HepG2 (cell line): ENCODE measurements around the gene AMER3. TPM values are rescaled to one million over a fixed set of nuclear protein-coding genes. Genes with fewer than 3 reads are reported as not detected.

Experiments used
- ATAC-seq: fragments of 200-7000 bp; cut with Tn5 transposase; 3 replicates; pipeline ENCODE4 v1.9.1; 2020; ENCODE audit warnings: mild to moderate bottlenecking, moderate library complexity
- BruUV-seq: library from RNA; stranded (reverse); fragments of 400-500 nt; replicated peaks from 2 replicates; lab custom pipeline; 2021; lab: Mats Ljungman, UMichigan
- CTCF ChIA-PET: fragments of 300-600 bp; formaldehyde crosslinking; extraction: SDS; loops from one replicate; lab custom pipeline; 2021; ENCODE audit warnings: low total read pairs, inconsistent platforms, low intra/inter-chr PET ratio; lab: Yijun Ruan, JAX
- POLR2A ChIA-PET: fragments of 350-600 bp; sonication (Branson Sonifier 250); formaldehyde crosslinking; loops from one replicate; lab custom pipeline; 2020; ENCODE audit warnings: antibody characterized with exemption, inconsistent platforms; lab: Yijun Ruan, JAX
- DNase-seq: peaks from one replicate; pipeline ENCODE4 v3.0.0-alpha.2; 2015; ENCODE audit warnings: low spot score
- FAIRE-seq: peaks from 3 replicates; lab custom pipeline; 2011; peaks lifted over from hg19 to GRCh38; lab: Jason Lieb, UNC
- H2AFZ ChIP-seq: one replicate; pipeline ENCODE4 v1.6.1; 2011; ENCODE audit warnings: low read length, inconsistent platforms
- H3K27ac ChIP-seq: fragments of 300-600 bp; 3 replicates; pipeline ENCODE4 v1.8.0; 2011; ENCODE audit warnings: mixed run types, mild to moderate bottlenecking, mixed read lengths, low read length, inconsistent platforms; ENCODE audit not compliant: insufficient read depth; ENCODE audit errors: extremely low read length
- H3K27me3 ChIP-seq, 2 experiments: fragments of 200-600 bp in 1 of 2; 2 replicates in 1 of 2; 3 replicates in 1 of 2; pipeline versions ENCODE4 v1.6.0 to v1.8.0; 2011; ENCODE audit warnings: low read length in 2 of 2, mild to moderate bottlenecking in 2 of 2, moderate library complexity in 2 of 2, inconsistent platforms in 1 of 2; ENCODE audit not compliant: insufficient read depth in 2 of 2, control insufficient read depth in 1 of 2
- H3K36me3 ChIP-seq, 2 experiments: fragments of 200-600 bp in 1 of 2; replicated peaks in 1 of 2; 2 replicates in 1 of 2; 3 replicates in 1 of 2; pipeline versions ENCODE4 v1.5.1 to v1.8.0; 2011; ENCODE audit warnings: low read length in 2 of 2, inconsistent platforms in 1 of 2; ENCODE audit not compliant: insufficient read depth in 2 of 2, control insufficient read depth in 1 of 2
- H3K4me1 ChIP-seq: 2 replicates; pipeline ENCODE4 v1.5.1; 2012; ENCODE audit warnings: low read length, inconsistent platforms; ENCODE audit not compliant: insufficient read depth
- H3K4me2 ChIP-seq: 2 replicates; pipeline ENCODE4 v1.6.0; 2011; ENCODE audit warnings: low read depth, low read length, inconsistent platforms
- H3K4me3 ChIP-seq, 3 experiments: fragments of 200-600 bp in 1 of 3; sonication (generic), shearing (Covaris generic) in 1 of 3; replicated peaks in 1 of 3; 2 replicates each; pipeline ENCODE4 v1.5.1; 2011 to 2016; ENCODE audit warnings: low read length in 3 of 3, inconsistent platforms in 2 of 3, low read depth in 2 of 3, mild to moderate bottlenecking in 2 of 3, control low read depth in 1 of 3, mixed read lengths in 1 of 3; ENCODE audit not compliant: insufficient read depth in 1 of 3
- H3K79me2 ChIP-seq: one replicate; pipeline ENCODE4 v1.6.1; 2011; ENCODE audit warnings: low read length, inconsistent platforms; ENCODE audit not compliant: insufficient read depth
- H3K9ac ChIP-seq: 2 replicates; pipeline ENCODE4 v1.6.0; 2011; ENCODE audit warnings: mild to moderate bottlenecking, low read depth, low read length, inconsistent platforms; ENCODE audit not compliant: insufficient read depth
- H3K9me3 ChIP-seq: 2 replicates; pipeline ENCODE4 v1.5.1; 2012; ENCODE audit warnings: mild to moderate bottlenecking, low read length
- H4K20me1 ChIP-seq: 2 replicates; pipeline ENCODE4 v1.6.0; 2011; ENCODE audit warnings: inconsistent platforms, mild to moderate bottlenecking, low read length, moderate library complexity; ENCODE audit not compliant: insufficient read depth
- CTCF ChIP-seq: sonication (generic); formaldehyde crosslinking; IDR thresholded peaks from 2 replicates; pipeline ENCODE4 v1.5.0; 2020; ENCODE audit warnings: mild to moderate bottlenecking, missing genetic modification reagents, moderate library complexity
- FOXP1 ChIP-seq, 2 experiments: fragments of 450-650 bp in 1 of 2; IDR thresholded peaks; 2 replicates each; pipeline ENCODE4 v1.6.1; 2017 to 2018; ENCODE audit warnings: antibody characterized with exemption in 1 of 2
- GTF3A ChIP-seq: sonication (generic); formaldehyde crosslinking; conservative IDR thresholded peaks from 2 replicates; pipeline ENCODE4 v1.4.0; 2020; ENCODE audit warnings: mild to moderate bottlenecking, missing genetic modification reagents
- HNF4A ChIP-seq: sonication (generic); formaldehyde crosslinking; IDR thresholded peaks from 2 replicates; pipeline ENCODE4 v1.4.0; 2020; ENCODE audit warnings: missing genetic modification reagents
- PCBP1 ChIP-seq: fragments of 200-400 bp; formaldehyde crosslinking; IDR thresholded peaks from 2 replicates; pipeline ENCODE4 v1.6.1; 2017; ENCODE audit warnings: mild to moderate bottlenecking, low read depth, low read length, borderline replicate concordance
- ZC3H4 ChIP-seq: sonication (generic); formaldehyde crosslinking; IDR thresholded peaks from 2 replicates; pipeline ENCODE4 v1.4.0; 2020; ENCODE audit warnings: missing genetic modification reagents, borderline replicate concordance
- ZNF207 ChIP-seq: fragments of 450-650 bp; IDR thresholded peaks from 2 replicates; pipeline ENCODE4 v1.6.1; 2016; ENCODE audit warnings: antibody characterized with exemption, borderline replicate concordance
- ZNF569 ChIP-seq: sonication (generic); formaldehyde crosslinking; IDR thresholded peaks from 2 replicates; pipeline ENCODE4 v1.5.0; 2020; ENCODE audit warnings: mild to moderate bottlenecking, missing genetic modification reagents, moderate library complexity, borderline replicate concordance
- WGBS: methylation state at CpG from one replicate; pipeline ENCODE4 v1.1.6; 2017; ENCODE audit warnings: low lambda C conversion rate; 5-methylcytosine and 5-hydroxymethylcytosine counted together
- in situ Hi-C: cut with HindIII; loops from 2 replicates; pipeline ENCODE4 v1.10.0; 2017; ENCODE audit warnings: low pct_unique_long_range_greater_than_20kb; ENCODE audit not compliant: extremely low pct_ligation_motif_present
- intact Hi-C: fragments of 100-400 bp; cut with micrococcal nuclease; formaldehyde crosslinking; loops from one replicate; pipeline ENCODE4 v1.10.0; 2022; ENCODE audit not compliant: unreplicated experiment
- polyA plus RNA-seq, 8 experiments: library from polyadenylated mRNA; depleted of rRNA in 3 of 8; stranded (reverse) in 7 of 8; unstranded in 1 of 8; fragments of >200 nt; fragmentation: Illumina TruSeq in 4 of 8; extraction: Trizol in 4 of 8; gene quantifications; 2 replicates each; pipeline versions ENCODE4 v1.2.1 to v1.2.3, GENCODE V29; 2011 to 2016; ENCODE audit warnings: low read depth in 4 of 8, missing spikeins in 1 of 8, mixed read lengths in 1 of 8; ENCODE audit not compliant: insufficient read depth in 1 of 8
- total RNA-seq, 5 experiments: library from RNA; depleted of rRNA; stranded (reverse); fragments of >200 nt; fragmentation: Illumina TruSeq; extraction: Trizol; gene quantifications; 2 replicates each; pipeline ENCODE4 v1.2.3, GENCODE V29; 2016; ENCODE audit warnings: low read depth in 1 of 5

AMER3 gene
- total and polyA plus RNA-seq, 2 of the 13 experiments (the other 11 are each of a cell fraction or from before 2014, with no cell fraction given), result not detected

- H3K4me3 ChIP-seq, result no peak overlapping the region
- 16% methylated on average over 6 of the region's 6 CpGs for WGBS
- H3K4me2 ChIP-seq, result no peak overlapping the region
- TF ChIP-seq GTF3A, result no peak
- no peak for TF ChIP-seq ZNF207
- TF ChIP-seq CTCF (CRISPR knock-in tag), result no peak
- no peak for TF ChIP-seq ZC3H4 (CRISPR knock-in tag)
- 0 out of 2 replicates have a peak, but pooled peaks have one; percentile 23 for TF ChIP-seq HNF4A (CRISPR knock-in tag)
- no peak for TF ChIP-seq ZNF569 (CRISPR knock-in tag)
- TF ChIP-seq FOXP1 (IDR thresholded peaks at IDR 0.05), result no peak
- no peak for TF ChIP-seq FOXP1 (CRISPR knock-in tag; IDR thresholded peaks at IDR 0.05)
- no peak for TF ChIP-seq PCBP1
- no peaks in the 10 kb centered on the region for H3K4me1 ChIP-seq
- H2AFZ ChIP-seq, result no peak overlapping the region
- in situ Hi-C loops, result no loop called here
- ChIA-PET CTCF (no interaction called here), POLR2A (no interaction called here)
- no peak overlapping the region for H3K9ac ChIP-seq
- ATAC-seq, result no peak
- peaks cover 4 to 33% of the 10 kb centered on the region in 2 experiments; a peak in 3 of 5 replicates for H3K27me3 ChIP-seq
- H3K9me3 ChIP-seq, result no peaks in the 10 kb centered on the region
- no peak for DNase-seq
- BruUV-seq, result no TSS peak
- H3K27ac ChIP-seq, result no peak overlapping the region
- H4K20me1 ChIP-seq, result no peaks in the 10 kb centered on the region
- intact Hi-C loops, result no loop called here
- no peaks in the 10 kb centered on the region for H3K79me2 ChIP-seq
- FAIRE-seq, result no peak
- no peaks in the 10 kb centered on the region for H3K36me3 ChIP-seq
Observed at GRCh38 chr2:130765464-130765863, 10.1 kb downstream of the AMER3 start.
